ENCODE measurements around the gene PICK1. TPM values are rescaled to one million over a fixed set of nuclear protein-coding genes. Genes with fewer than 3 reads are reported as not detected.
A peak's percentile ranks its signal among the peaks of the same experiment; 100 is the strongest.
"Not testable (repeated sequence)": the region's sequence is repeated elsewhere in the genome, so short reads cannot be mapped to it uniquely, and the experiment has no call there.

PICK1 gene
- total RNA-seq, 1 donor from 2014 or later, result 7.9 TPM

DNA sequence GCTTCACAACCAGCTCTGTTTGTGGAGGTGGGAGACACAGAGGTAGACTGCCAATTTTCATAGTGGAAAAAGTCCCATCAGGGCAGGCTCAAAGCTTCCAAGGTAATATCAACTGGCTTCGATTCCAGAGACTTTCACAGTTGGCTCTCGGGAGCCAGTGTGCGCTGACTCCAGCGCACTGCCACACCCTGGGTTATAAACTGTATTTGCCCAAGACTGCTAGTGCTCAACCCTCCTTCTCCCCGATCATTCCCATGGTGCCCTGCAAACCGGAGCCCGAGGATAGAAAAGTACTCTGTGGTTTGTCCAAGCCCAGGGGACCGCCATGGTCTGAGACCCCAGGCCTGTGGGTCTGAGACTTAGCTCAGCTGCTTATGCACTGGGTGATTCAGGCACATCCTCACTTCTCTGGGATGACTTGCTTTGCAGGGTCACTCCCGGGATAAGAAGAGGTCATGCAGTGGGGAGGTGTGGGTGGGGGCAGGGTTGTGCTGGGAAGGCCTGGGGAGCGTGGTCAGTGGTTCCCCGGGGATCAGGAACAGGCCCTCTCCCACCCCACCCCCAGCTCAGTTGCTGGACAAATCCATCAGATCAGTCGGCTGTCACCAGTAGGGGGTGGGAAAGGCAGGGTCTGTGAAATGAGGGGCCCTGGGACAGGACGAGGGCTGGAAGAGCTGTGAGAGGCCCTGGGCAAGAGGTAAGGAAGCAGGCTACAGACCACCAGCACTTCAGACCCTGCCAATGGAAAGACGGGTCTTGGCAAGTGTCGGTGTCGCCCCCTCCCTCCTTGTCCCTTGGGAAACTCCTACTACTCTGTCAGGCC lies 26.7 kb upstream of the PICK1 start:
- no peak for DNase-seq (ENCODE audit: low read depth in 2 of 2)

DNA sequence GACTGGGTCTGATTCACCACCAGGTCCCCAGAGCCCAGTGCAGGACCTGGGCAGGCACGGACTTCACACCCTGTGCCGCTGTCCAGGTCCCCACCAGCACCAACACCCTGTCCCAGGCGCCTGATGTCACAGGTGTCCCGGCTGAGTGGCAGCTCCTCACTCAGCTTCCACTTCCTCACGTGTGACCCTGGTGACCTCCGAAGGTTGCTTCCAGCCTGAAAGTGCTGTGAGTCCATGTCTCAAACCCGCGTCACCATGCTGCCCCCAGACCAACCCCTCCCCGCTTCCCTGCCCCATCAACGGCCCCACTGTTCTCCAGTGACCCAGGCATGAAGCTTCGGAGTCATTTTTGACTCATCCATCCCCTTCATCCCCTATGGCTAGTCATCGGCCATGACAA lies 25.7 kb upstream of the PICK1 start:
- DNase-seq (ENCODE audit: low read depth in 2 of 2), result no peak

GRCh38 chr22:38032681-38033521 lies 24.3 kb upstream of the PICK1 start:
- DNase-seq (ENCODE audit: low read depth in 2 of 2), result peak; percentile 40 to 43

DNA sequence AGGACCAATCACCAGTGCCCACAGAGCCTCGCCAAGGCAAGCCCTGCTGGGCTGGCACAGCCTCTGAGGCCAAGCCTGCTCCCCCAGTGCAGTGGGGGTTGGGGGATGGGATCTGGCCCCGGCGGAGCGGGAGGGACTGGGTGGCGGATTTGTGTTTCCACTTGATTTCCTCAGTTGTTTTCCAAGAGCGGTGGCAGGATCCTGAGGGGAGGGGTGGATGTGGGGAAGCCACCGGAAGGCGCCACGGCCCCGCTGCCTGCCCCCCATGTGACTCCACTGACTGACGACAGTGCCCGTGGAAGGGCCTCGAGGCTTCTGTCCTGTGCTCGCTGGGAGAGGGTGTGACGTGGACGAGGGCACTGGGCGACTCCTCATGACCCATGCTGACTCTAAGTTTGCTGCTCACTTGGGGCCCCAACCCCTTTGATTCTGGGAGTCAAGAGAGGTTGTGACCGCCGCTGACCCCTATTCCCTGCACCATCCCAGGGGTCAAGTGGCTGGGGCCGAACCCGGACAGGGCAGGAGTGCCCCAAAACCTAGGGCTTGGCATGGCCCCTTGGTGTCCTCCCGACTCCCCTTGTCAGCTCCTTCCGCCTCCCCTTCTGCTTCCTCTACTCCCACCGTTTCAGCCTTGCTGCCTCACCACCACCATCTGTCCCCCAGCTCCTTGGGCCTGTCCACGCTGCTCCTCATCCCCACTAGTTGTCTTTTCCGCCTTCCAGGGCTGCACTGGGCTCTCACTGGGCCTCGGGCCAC lies 23.5 kb upstream of the PICK1 start:
- peak in 1 of 2 donors; percentile 64 for DNase-seq (ENCODE audit: low read depth in 2 of 2)

DNA sequence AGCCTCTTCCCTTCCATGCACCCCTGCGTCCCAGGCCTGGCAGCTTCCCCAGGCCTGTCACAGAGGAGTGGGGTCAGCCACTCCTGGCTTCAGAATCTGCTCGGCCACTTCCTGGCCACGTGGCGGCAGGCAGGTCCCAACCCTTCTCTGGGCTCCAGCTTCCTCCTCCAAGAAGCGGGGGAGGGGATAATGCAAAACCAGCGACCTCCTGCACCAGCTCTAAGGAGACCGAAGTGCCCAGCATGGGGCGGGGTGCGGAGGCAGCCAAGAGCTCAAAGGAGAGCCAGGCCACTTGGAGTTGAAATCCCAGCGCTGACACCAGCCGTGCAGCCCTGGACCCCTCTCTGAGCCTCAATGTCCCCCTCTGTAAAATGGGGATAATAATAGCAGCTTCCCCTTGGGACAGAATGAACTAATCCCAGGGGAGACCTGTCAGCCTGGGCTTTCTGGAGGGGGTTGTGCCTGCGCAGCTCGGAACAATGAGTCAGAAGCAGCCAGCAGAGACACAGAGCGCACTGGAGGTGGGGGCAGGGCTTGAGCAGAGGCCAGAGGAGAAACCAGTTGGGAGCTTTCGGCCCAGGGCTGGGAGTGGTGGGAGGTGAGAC lies 22.8 kb upstream of the PICK1 start:
- peak; percentile 86 to 87 for DNase-seq (ENCODE audit: low read depth in 2 of 2)

GRCh38 chr22:38034884-38035529 lies 22.2 kb upstream of the PICK1 start:
- DNase-seq (ENCODE audit: low read depth in 2 of 2), result no peak

DNA sequence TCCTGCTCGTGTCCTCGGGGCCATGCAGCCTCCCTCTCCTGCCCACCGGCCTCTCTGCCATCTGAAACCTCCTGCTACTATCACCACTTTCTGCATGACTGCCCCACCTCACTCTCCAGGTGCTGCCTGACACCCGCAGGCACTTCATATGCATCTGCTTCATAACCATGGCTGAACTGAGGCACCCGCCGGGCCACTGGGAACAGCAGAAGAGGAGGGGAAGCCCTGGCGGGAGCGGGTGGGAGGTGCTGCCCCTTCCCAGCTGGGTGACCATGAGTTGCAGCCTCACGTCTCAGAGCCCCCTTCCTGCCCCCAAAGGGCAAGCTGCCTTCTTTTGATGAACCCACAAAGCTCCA lies 21.7 kb upstream of the PICK1 start:
- no peak for DNase-seq (ENCODE audit: low read depth in 2 of 2)

DNA sequence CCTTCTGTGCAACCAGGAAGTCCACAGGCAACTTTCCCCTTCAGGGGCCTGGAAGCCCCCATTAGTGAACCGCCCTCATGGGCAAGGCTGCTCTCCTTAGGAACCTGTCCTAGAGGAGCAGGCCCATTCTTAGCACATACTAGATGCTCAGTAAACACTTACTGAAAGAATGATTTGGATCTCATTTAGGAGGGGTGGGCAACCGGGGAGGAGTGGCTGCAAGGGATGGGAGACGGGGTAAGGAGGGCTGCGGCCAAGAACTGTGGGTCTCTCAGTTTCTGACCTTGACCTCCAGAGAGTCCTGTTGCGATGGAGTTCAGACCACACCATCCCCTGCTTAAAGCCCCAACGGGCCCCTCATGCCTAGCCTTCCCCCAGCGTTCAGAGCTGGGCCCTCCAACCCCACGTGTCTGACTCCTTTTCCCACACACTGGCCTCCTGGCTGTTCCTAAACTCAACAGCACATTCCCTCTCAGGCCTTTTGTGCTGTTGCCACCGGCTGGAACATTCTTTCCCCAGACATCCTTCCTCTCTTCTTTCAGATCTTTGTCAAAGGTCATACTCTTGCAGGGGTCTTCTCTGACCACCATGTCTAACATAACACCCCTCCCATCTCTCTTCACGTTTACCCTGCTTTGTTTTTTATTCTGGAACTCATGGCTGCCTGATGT lies 20.7 kb upstream of the PICK1 start:
- DNase-seq (ENCODE audit: low read depth in 2 of 2), result peak in 1 of 2 donors; percentile 51

GRCh38 chr22:38037367-38038150 lies 19.6 kb upstream of the PICK1 start:
- DNase-seq (ENCODE audit: low read depth in 2 of 2), result not testable (repeated sequence)

DNA sequence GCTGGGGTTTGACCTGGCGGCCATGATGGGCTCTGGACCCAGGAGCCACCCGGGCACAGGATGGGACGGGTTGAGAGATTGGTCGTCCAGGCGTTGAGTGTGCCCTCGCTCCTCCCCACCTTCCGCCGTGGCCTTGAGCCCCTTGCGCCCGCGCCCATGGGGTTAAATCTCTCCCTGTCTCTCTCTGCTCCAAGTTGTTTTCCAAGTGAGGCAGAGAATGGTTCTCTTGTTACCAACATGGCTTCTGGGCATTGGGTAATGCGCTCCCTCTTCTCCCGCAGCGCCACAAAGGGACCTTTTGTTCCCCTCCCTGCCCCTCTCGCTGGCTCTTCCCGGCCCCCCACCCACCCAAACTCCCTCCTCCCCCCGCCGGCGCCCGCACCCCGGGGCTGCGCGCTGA lies 18.8 kb upstream of the PICK1 start:
- DNase-seq (ENCODE audit: low read depth in 2 of 2), result no peak

GRCh38 chr22:38038890-38039812 lies 18.1 kb upstream of the PICK1 start:
- DNase-seq (ENCODE audit: low read depth in 2 of 2), result no peak

DNA sequence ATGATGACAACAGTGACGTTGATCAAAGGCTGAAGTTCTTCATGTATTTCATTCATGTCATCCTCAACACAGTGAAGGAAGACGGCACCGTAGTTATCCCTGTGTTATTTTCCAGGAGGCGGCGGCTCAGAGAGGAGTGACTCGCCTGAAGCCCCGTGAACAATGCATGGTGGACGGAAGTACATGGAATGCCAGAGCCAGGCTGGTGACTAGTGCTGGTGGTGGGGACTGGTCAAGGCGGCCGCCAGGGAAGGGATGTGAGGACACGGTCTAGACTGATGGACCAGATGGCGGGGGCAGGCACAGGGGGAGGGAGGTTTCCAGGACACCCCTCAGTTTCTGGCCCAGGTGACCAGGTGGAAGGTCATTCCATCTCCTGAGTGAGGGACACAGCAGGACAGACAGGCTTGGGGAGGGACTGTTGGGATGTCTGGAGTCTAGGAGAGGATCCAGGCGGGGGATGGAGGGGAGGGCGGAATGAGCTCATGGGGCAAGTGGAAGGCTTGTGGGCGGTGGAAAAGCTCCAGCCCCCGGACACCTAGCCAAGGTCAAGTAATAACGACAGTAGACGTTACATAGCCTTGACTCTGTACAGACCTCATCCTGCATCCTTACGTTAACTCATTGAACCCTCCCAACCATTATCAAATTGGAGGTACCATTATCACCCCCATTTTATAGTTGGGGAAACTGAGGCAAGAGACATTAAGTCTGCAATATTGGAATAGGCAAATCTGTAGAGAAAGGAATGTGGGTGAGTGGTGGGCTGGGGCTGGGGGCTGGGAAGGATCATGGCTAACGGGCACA lies 16.0 kb upstream of the PICK1 start:
- peak; percentile 35 to 45 for DNase-seq (ENCODE audit: low read depth in 2 of 2)

GRCh38 chr22:38041760-38042487 lies 15.3 kb upstream of the PICK1 start:
- no peak for DNase-seq (ENCODE audit: low read depth in 2 of 2)

DNA sequence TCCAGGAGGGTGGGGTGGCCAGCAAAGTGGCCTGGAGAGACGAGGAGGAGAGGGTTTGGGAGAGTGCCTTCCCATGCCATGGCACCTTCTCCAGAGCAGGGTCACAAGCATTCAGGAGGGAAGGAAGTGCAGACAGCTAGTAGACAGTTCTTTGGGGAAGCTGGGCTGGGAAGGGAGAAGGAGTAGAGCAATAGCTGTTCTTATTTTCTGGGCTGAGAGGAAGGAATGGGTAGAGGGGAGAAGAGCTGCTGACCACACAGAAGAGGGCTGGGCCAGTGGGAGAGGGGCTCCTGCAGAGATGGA lies 14.8 kb upstream of the PICK1 start:
- DNase-seq (ENCODE audit: low read depth in 2 of 2), result no peak

DNA sequence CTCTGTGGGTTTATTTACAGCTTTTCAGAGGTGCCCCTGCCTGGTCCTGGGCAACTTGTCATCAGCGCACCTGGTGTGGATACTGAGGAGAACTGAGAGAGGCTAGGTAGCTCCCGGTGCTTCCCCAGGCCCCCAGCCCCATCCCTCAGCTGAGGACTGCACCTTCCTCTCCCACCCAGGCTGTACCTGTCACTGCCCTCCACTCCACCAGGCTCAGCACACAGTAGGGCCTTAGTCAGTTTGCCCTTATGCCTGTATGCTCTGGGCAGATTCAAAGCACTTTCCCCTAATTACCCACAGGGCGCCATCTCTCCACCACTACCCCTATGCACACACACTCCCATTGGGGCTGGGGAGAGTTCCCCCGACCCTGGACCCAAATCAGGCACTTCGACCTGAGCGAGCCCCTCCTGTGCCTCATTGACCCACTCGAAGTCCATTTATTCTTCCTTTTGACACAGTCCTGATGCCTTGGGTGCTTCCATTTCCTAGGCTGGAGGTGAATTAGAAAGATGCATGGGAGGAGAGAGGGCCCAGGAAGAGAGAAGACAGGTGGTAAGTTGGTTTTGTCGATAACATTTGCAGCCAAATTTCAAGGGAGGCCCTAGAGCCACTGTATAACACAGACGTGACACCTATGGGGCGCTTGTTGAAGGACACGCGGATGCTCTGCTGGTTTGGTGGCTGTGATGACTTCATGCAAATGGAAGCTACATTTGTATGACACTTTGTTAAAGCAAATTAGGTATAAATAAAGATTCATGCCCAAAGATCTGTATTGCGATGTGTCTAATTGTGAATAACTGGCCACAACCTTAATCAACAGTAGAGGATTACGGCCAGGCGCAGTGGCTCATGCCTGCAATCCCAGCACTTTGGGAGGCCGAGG lies 13.8 kb upstream of the PICK1 start:
- DNase-seq (ENCODE audit: low read depth in 2 of 2), result no peak

DNA sequence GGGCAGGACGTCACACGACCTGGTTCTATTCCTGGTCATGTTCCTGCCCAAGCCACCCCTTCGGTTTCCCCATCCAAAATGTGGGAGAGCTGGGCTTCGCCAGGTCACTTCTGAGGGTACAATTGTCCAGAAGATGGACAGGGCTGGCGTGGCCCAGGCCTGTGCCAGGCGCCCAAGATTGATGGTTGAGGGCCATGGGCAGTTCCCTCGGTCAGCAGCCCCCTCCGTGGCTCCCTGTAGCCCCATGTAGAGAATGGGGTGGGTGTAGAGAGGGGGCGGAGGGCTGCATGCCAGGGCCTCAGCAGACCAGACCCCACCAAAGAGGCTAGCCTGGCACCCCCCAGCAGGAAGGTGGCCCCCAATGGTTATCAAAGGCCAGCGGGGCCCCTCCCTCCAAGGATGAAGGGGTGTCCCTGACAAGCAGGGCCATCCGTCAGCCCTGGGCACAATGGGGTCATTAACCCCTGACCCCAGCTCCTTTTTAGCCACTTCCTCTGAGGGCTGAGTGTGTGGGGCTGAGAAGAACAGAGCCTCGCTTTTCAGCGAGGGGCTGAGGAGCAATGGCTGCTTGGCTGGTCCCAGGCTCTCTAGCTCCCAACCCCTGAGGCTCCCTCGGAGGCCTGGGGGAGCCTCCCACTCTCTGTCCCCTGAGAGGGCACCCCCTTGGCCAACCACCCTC lies 11.0 kb upstream of the PICK1 start:
- no peak for DNase-seq (ENCODE audit: low read depth in 2 of 2)
